Activated CD4-positive, alpha-beta memory T cell treated with anti-CD3 and anti-CD28 coated beads for 36 hours (primary cell): Measurements from ENCODE around the gene BIN2. TPM values are rescaled to one million over a fixed set of nuclear protein-coding genes. Genes with fewer than 3 reads are reported as not detected.
"Not testable (repeated sequence)": the region's sequence is repeated elsewhere in the genome, so short reads cannot be mapped to it uniquely, and the experiment has no call there.

ENCODE experiments used
- CTCF ChIA-PET: fragments of 350-600 bp; sonication (Branson Sonifier 250); formaldehyde crosslinking; loops from one replicate; lab custom pipeline; 2021; ENCODE audit warnings: antibody characterized with exemption, inconsistent platforms; lab: Charles Lee
- POLR2A ChIA-PET: fragments of 350-600 bp; sonication (Branson Sonifier 250); formaldehyde crosslinking; loops from one replicate; lab custom pipeline; 2021; ENCODE audit warnings: antibody characterized with exemption; lab: Charles Lee
- DNase-seq: peaks from one replicate; pipeline ENCODE4 v3.0.0-alpha.2; 2020
- H3K27ac Mint-ChIP-seq: one replicate; pipeline ENCODE4 v1.8.0; 2021; ENCODE audit warnings: mixed read lengths
- H3K27me3 Mint-ChIP-seq: one replicate; pipeline ENCODE4 v1.8.0; 2021; ENCODE audit warnings: mixed read lengths
- H3K36me3 Mint-ChIP-seq: one replicate; pipeline ENCODE4 v1.8.0; 2021; ENCODE audit warnings: mixed read lengths
- H3K4me1 Mint-ChIP-seq: one replicate; pipeline ENCODE4 v1.8.0; 2021; ENCODE audit warnings: low read depth, mixed read lengths
- H3K4me3 Mint-ChIP-seq: one replicate; pipeline ENCODE4 v1.8.0; 2021; ENCODE audit warnings: mild to moderate bottlenecking, mixed read lengths
- H3K9me3 Mint-ChIP-seq: one replicate; pipeline ENCODE4 v1.8.0; 2021; ENCODE audit warnings: mixed read lengths
- intact Hi-C: fragments of 100-400 bp; cut with micrococcal nuclease; formaldehyde crosslinking; loops from one replicate; pipeline ENCODE4 v1.15.1; 2023
- total RNA-seq, 2 experiments: library from RNA; stranded (reverse); gene quantifications; one replicate each; pipeline ENCODE4 v1.2.3, GENCODE V29; 2021

Gene BIN2
- total RNA-seq, 2 experiments from 2014 or later = 59.1 to 64.6 TPM

GRCh38 chr12:51326698-51327439, 2.9 kb upstream of the BIN2 start:
- POLR2A ChIA-PET = interaction anchor here (0.5 to 0.7 kb wide), 4 partner anchors 41 to 310 kb away, joined by 3 to 5 read pairs (median 3); partner anchors contain the start of gene SLC11A2
- no peak for DNase-seq
- peaks cover 65% of the 10 kb centered on the region for H3K4me1 Mint-ChIP-seq

GRCh38 chr12:51324953-51325352, 979 bp upstream of the BIN2 start:
- CTCF ChIA-PET = interaction anchor here (3.2 kb wide), 1 partner anchor 16 kb away, joined by 17 read pairs; no protein-coding TSS in a partner anchor

More at GRCh38 chr12:51326698-51327439, 2.9 kb upstream of the BIN2 start:
- intact Hi-C loops = no loop called here
- H3K27me3 Mint-ChIP-seq = no peaks in the 10 kb centered on the region
- no peaks in the 10 kb centered on the region for H3K9me3 Mint-ChIP-seq
- peak overlapping the region; percentile 52 for H3K4me3 Mint-ChIP-seq
- H3K27ac Mint-ChIP-seq = peak overlapping the region; percentile 90
- peaks cover 15% of the 10 kb centered on the region for H3K36me3 Mint-ChIP-seq
- CTCF ChIA-PET = interaction anchor here (1.0 to 3.2 kb wide), 2 partner anchors 14 to 25 kb away, joined by 5 to 16 read pairs; no protein-coding TSS in a partner anchor

GRCh38 chr12:51323317-51323960, 535 bp downstream of the BIN2 start:
- Mint-ChIP-seq H3K9me3 (no peaks in the 10 kb centered on the region), H3K27me3 (no peaks in the 10 kb centered on the region), H3K36me3 (peaks cover 29% of the 10 kb centered on the region), H3K27ac (peak overlapping the region; percentile 99), H3K4me1 (peaks cover 79% of the 10 kb centered on the region), H3K4me3 (peak overlapping the region; percentile 94)
- intact Hi-C loops = loop anchor here (2.0 to 5.0 kb wide), 6 partner anchors 17 to 1571 kb away; partner anchors contain the start of genes CSRNP2, LETMD1, SLC11A2 and SMAGP
- CTCF ChIA-PET = interaction anchor here (0.9 to 3.2 kb wide), 5 partner anchors 16 to 297 kb away, joined by 3 to 17 read pairs (median 4); partner anchors contain the start of gene SLC11A2
- peak; percentile 74 for DNase-seq
- POLR2A ChIA-PET = interaction anchor here (0.9 to 2.2 kb wide), 4 partner anchors 17 to 241 kb away, joined by 4 to 8 read pairs (median 4); partner anchors contain the start of genes CSRNP2 and POU6F1

More at GRCh38 chr12:51324953-51325352, 979 bp upstream of the BIN2 start:
- DNase-seq = no peak
- peak overlapping the region; percentile 69 for H3K27ac Mint-ChIP-seq
- H3K9me3 Mint-ChIP-seq = no peaks in the 10 kb centered on the region
- intact Hi-C loops = loop anchor here (5.0 kb wide), 4 partner anchors 243 to 1573 kb away; partner anchors contain the start of genes CSRNP2, LETMD1 and SLC11A2
- POLR2A ChIA-PET = no interaction called here
- H3K27me3 Mint-ChIP-seq = no peaks in the 10 kb centered on the region
- H3K4me3 Mint-ChIP-seq = peak overlapping the region; percentile 44
- peaks cover 79% of the 10 kb centered on the region for H3K4me1 Mint-ChIP-seq
- peaks cover 26% of the 10 kb centered on the region for H3K36me3 Mint-ChIP-seq

- Mint-ChIP-seq H3K27ac (peak overlapping the region; percentile 99), H3K9me3 (no peaks in the 10 kb centered on the region), H3K4me3 (peak overlapping the region; percentile 94), H3K27me3 (no peaks in the 10 kb centered on the region), H3K36me3 (peaks cover 33% of the 10 kb centered on the region), H3K4me1 (peaks cover 78% of the 10 kb centered on the region)
- ChIA-PET CTCF (interaction anchor here (0.9 to 3.2 kb wide), 4 partner anchors 17 to 296 kb away, joined by 3 to 17 read pairs (median 4); partner anchors contain the start of gene SLC11A2), POLR2A (interaction anchor here (0.9 to 2.2 kb wide), 5 partner anchors 18 to 240 kb away, joined by 3 to 8 read pairs (median 4); partner anchors contain the start of genes CSRNP2, DAZAP2 and POU6F1)
- peak; percentile 67 for DNase-seq
- intact Hi-C loops = loop anchor here (2.0 to 5.0 kb wide), 6 partner anchors 18 to 1570 kb away; partner anchors contain the start of genes CSRNP2, LETMD1, SLC11A2 and SMAGP
Observed at GRCh38 chr12:51322452-51322851, 1.5 kb downstream of the BIN2 start.

- H3K36me3 Mint-ChIP-seq = peaks cover 36% of the 10 kb centered on the region
- CTCF ChIA-PET = interaction anchor here (0.6 to 3.9 kb wide), 5 partner anchors 19 to 557 kb away, joined by 3 to 22 read pairs (median 5); no protein-coding TSS in a partner anchor
- no peaks in the 10 kb centered on the region for H3K27me3 Mint-ChIP-seq
- peak overlapping the region; percentile 73 for H3K4me3 Mint-ChIP-seq
- DNase-seq = no peak
- peaks cover 77% of the 10 kb centered on the region for H3K4me1 Mint-ChIP-seq
- H3K9me3 Mint-ChIP-seq = no peaks in the 10 kb centered on the region
- POLR2A ChIA-PET = interaction anchor here (1.0 to 1.2 kb wide), 2 partner anchors 29 to 83 kb away, joined by 3 to 5 read pairs; partner anchors contain the start of gene DAZAP2
- H3K27ac Mint-ChIP-seq = peak overlapping the region; percentile 99
- intact Hi-C loops = loop anchor here (2.0 to 5.0 kb wide), 6 partner anchors 19 to 1570 kb away; partner anchors contain the start of genes CSRNP2, LETMD1, SLC11A2 and SMAGP
Observed at GRCh38 chr12:51321882-51322281, 2.1 kb downstream of the BIN2 start.

- Mint-ChIP-seq H3K27ac (peak overlapping the region; percentile 99), H3K36me3 (peaks cover 39% of the 10 kb centered on the region), H3K9me3 (no peaks in the 10 kb centered on the region), H3K4me3 (peak overlapping the region; percentile 73), H3K4me1 (peaks cover 71% of the 10 kb centered on the region), H3K27me3 (no peaks in the 10 kb centered on the region)
- ChIA-PET CTCF (interaction anchor here (0.7 to 3.9 kb wide), 5 partner anchors 18 to 817 kb away, joined by 3 to 22 read pairs (median 5); partner anchors contain the start of gene SMAGP), POLR2A (interaction anchor here (1.5 kb wide), 1 partner anchor 71 kb away, joined by 5 read pairs; no protein-coding TSS in a partner anchor)
- intact Hi-C loops = loop anchor here (5.0 kb wide), 4 partner anchors 239 to 1569 kb away; partner anchors contain the start of genes CSRNP2, LETMD1 and SLC11A2
- peak; percentile 32 for DNase-seq
Observed at GRCh38 chr12:51320695-51321320, 3.2 kb downstream of the BIN2 start.

GRCh38 chr12:51320311-51320694, 3.7 kb downstream of the BIN2 start:
- no peak overlapping the region for H3K4me3 Mint-ChIP-seq
- peak overlapping the region; percentile 99 for H3K27ac Mint-ChIP-seq
- H3K4me1 Mint-ChIP-seq = peaks cover 73% of the 10 kb centered on the region
- no peaks in the 10 kb centered on the region for H3K27me3 Mint-ChIP-seq
- CTCF ChIA-PET = interaction anchor here (0.7 to 3.9 kb wide), 5 partner anchors 19 to 816 kb away, joined by 3 to 22 read pairs (median 5); partner anchors contain the start of gene SMAGP
- no peaks in the 10 kb centered on the region for H3K9me3 Mint-ChIP-seq
- no peak for DNase-seq
- intact Hi-C loops = loop anchor here (5.0 kb wide), 4 partner anchors 238 to 1568 kb away; partner anchors contain the start of genes CSRNP2, LETMD1 and SLC11A2
- peaks cover 39% of the 10 kb centered on the region for H3K36me3 Mint-ChIP-seq
- POLR2A ChIA-PET = interaction anchor here (1.5 kb wide), 1 partner anchor 71 kb away, joined by 5 read pairs; no protein-coding TSS in a partner anchor

GRCh38 chr12:51318846-51319599, 5.0 kb downstream of the BIN2 start:
- peak overlapping the region; percentile 99 for H3K27ac Mint-ChIP-seq
- intact Hi-C loops = no loop called here
- no peaks in the 10 kb centered on the region for H3K9me3 Mint-ChIP-seq
- no peak overlapping the region for H3K4me3 Mint-ChIP-seq
- H3K4me1 Mint-ChIP-seq = peaks cover 65% of the 10 kb centered on the region
- ChIA-PET POLR2A (interaction anchor here (1.3 kb wide), 1 partner anchor 80 kb away, joined by 7 read pairs; the partner anchor contains the start of gene DAZAP2), CTCF (interaction anchor here (3.9 kb wide), 1 partner anchor 22 kb away, joined by 22 read pairs; no protein-coding TSS in a partner anchor)
- H3K36me3 Mint-ChIP-seq = peaks cover 39% of the 10 kb centered on the region
- peak; percentile 43 for DNase-seq
- H3K27me3 Mint-ChIP-seq = no peaks in the 10 kb centered on the region

- H3K4me3 Mint-ChIP-seq, DNase-seq, H3K27me3 Mint-ChIP-seq, H3K9me3 Mint-ChIP-seq, intact Hi-C loops: not testable (repeated sequence)
- peaks cover 70% of the 10 kb centered on the region for H3K4me1 Mint-ChIP-seq
- ChIA-PET CTCF (interaction anchor here (1.0 to 3.9 kb wide), 2 partner anchors 23 to 65 kb away, joined by 3 to 22 read pairs; no protein-coding TSS in a partner anchor), POLR2A (interaction anchor here (1.3 kb wide), 1 partner anchor 80 kb away, joined by 7 read pairs; the partner anchor contains the start of gene DAZAP2)
- H3K27ac Mint-ChIP-seq = peak overlapping the region; percentile 80
- peaks cover 40% of the 10 kb centered on the region for H3K36me3 Mint-ChIP-seq
Observed at GRCh38 chr12:51318057-51318806, 5.7 kb downstream of the BIN2 start.
